Measurements from ENCODE around the gene CAPRIN1.

DNA sequence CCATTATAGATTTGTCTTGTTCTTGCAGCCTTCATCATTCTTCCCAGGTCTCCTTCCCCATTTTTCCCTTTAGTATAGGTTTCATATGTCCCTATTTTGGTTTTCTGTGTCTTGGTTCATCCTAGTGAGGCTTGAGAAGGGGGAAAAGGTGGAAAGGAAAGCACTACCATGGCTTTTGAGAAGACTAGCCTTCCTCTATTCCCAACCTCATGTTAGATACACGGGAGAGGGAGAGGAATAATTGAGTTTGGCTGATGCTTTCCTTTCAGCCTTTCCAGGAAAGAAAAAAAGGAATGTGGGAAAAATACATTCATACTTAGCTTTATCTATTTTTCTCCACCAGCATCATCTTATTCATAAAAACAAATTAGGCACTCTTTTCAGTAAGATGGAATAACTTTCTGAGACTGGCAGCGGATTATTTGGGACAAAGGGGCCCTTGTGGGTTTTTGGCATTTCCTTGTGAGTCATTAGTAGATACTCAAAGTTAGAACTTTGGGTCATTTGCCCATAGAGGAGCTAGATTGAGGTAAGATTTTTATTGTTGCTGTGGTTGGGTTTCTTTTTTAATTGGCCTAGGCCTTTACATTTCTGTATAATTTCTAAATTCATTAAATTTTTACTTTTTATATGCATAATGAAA lies 23.8 kb downstream of the CAPRIN1 start:
- TF ChIP-seq, protein P1, sequence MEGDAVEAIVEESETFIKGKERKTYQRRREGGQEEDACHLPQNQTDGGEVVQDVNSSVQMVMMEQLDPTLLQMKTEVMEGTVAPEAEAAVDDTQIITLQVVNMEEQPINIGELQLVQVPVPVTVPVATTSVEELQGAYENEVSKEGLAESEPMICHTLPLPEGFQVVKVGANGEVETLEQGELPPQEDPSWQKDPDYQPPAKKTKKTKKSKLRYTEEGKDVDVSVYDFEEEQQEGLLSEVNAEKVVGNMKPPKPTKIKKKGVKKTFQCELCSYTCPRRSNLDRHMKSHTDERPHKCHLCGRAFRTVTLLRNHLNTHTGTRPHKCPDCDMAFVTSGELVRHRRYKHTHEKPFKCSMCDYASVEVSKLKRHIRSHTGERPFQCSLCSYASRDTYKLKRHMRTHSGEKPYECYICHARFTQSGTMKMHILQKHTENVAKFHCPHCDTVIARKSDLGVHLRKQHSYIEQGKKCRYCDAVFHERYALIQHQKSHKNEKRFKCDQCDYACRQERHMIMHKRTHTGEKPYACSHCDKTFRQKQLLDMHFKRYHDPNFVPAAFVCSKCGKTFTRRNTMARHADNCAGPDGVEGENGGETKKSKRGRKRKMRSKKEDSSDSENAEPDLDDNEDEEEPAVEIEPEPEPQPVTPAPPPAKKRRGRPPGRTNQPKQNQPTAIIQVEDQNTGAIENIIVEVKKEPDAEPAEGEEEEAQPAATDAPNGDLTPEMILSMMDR (IDR thresholded peaks at IDR 0.05; ENCODE audit: insufficient read depth, low read length) = no peak
- TF ChIP-seq, protein P2, sequence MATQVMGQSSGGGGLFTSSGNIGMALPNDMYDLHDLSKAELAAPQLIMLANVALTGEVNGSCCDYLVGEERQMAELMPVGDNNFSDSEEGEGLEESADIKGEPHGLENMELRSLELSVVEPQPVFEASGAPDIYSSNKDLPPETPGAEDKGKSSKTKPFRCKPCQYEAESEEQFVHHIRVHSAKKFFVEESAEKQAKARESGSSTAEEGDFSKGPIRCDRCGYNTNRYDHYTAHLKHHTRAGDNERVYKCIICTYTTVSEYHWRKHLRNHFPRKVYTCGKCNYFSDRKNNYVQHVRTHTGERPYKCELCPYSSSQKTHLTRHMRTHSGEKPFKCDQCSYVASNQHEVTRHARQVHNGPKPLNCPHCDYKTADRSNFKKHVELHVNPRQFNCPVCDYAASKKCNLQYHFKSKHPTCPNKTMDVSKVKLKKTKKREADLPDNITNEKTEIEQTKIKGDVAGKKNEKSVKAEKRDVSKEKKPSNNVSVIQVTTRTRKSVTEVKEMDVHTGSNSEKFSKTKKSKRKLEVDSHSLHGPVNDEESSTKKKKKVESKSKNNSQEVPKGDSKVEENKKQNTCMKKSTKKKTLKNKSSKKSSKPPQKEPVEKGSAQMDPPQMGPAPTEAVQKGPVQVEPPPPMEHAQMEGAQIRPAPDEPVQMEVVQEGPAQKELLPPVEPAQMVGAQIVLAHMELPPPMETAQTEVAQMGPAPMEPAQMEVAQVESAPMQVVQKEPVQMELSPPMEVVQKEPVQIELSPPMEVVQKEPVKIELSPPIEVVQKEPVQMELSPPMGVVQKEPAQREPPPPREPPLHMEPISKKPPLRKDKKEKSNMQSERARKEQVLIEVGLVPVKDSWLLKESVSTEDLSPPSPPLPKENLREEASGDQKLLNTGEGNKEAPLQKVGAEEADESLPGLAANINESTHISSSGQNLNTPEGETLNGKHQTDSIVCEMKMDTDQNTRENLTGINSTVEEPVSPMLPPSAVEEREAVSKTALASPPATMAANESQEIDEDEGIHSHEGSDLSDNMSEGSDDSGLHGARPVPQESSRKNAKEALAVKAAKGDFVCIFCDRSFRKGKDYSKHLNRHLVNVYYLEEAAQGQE (IDR thresholded peaks at IDR 0.05; ENCODE audit: insufficient replicate concordance, low read depth) = no peak
- no peak for TF ChIP-seq POLR2AphosphoS5 (IDR thresholded peaks at IDR 0.05; ENCODE audit: low read depth)

Data from HL-60 (cell line).